HEK293 (cell line): ENCODE data around the gene SH2B3.

Experiments
- CTCF ChIA-PET: fragments of 350-600 bp; formaldehyde crosslinking; extraction: SDS; loops from one replicate; lab custom pipeline; 2021; ENCODE audit warnings: antibody characterized with exemption; lab: Yijun Ruan, JAX
- POLR2A ChIA-PET: fragments of 300-600 bp; formaldehyde crosslinking; extraction: SDS; loops from one replicate; lab custom pipeline; 2020; ENCODE audit warnings: antibody characterized with exemption, inconsistent platforms; lab: Yijun Ruan, JAX
- H3K27ac ChIP-seq: fragments of 200-500 bp; sonication (Bioruptor generic); 2 replicates; pipeline ENCODE4 v1.5.1; 2014; ENCODE audit warnings: low read depth, low read length, control low read depth, inconsistent platforms; ENCODE audit errors: extremely low read depth
- H3K36me3 ChIP-seq, 2 experiments: fragments of 200-500 bp in 1 of 2; sonication (Bioruptor generic) in 1 of 2; 1 replicate in 1 of 2; 2 replicates in 1 of 2; pipeline ENCODE4 v1.5.1; 2014 to 2017; ENCODE audit warnings: inconsistent platforms in 2 of 2, low read length in 2 of 2; ENCODE audit not compliant: control insufficient read depth in 2 of 2, insufficient read depth in 1 of 2
- H3K4me1 ChIP-seq: fragments of 200-500 bp; sonication (Bioruptor generic); 2 replicates; pipeline ENCODE4 v1.5.1; 2014; ENCODE audit warnings: mild to moderate bottlenecking, low read length, inconsistent platforms; ENCODE audit not compliant: control insufficient read depth, insufficient read depth
- H3K4me3 ChIP-seq: 2 replicates; pipeline ENCODE4 v1.5.1; 2011; ENCODE audit warnings: low read depth, mild to moderate bottlenecking, control low read depth, low read length, moderate library complexity
- H3K9me3 ChIP-seq: fragments of 200-500 bp; sonication (Bioruptor generic); 2 replicates; pipeline ENCODE4 v1.5.1; 2014; ENCODE audit warnings: low read depth, low read length, inconsistent platforms; ENCODE audit not compliant: control insufficient read depth, insufficient read depth
- GLI4 ChIP-seq: fragments of 450-650 bp; formaldehyde crosslinking; IDR thresholded peaks from 2 replicates; pipeline ENCODE4 v1.5.1; 2016; ENCODE audit warnings: missing biosample characterization, missing genetic modification characterization
- HOXD13 ChIP-seq: sonication (generic); formaldehyde crosslinking; IDR thresholded peaks from 2 replicates; pipeline ENCODE4 v1.8.0; 2022; ENCODE audit warnings: missing genetic modification reagents, borderline replicate concordance
- KLF1 ChIP-seq: fragments of 450-650 bp; formaldehyde crosslinking; IDR thresholded peaks from 2 replicates; pipeline ENCODE4 v1.5.1; 2016; ENCODE audit warnings: missing biosample characterization, missing genetic modification characterization
- WT1 ChIP-seq: fragments of 450-650 bp; formaldehyde crosslinking; IDR thresholded peaks from 2 replicates; pipeline ENCODE4 v1.5.1; 2016; ENCODE audit warnings: missing biosample characterization, missing genetic modification characterization
- ZEB2 ChIP-seq: fragments of 450-650 bp; formaldehyde crosslinking; IDR thresholded peaks from 2 replicates; pipeline ENCODE4 v1.5.1; 2016; ENCODE audit warnings: missing biosample characterization, missing genetic modification characterization
- ZNF112 ChIP-seq: fragments of 450-650 bp; formaldehyde crosslinking; IDR thresholded peaks from 2 replicates; pipeline ENCODE4 v1.5.0; 2017; ENCODE audit warnings: missing biosample characterization, missing genetic modification characterization
- ZNF146 ChIP-seq: fragments of 450-650 bp; formaldehyde crosslinking; IDR thresholded peaks from 2 replicates; pipeline ENCODE4 v1.5.1; 2016; ENCODE audit warnings: missing biosample characterization, missing genetic modification characterization
- ZNF211 ChIP-seq: fragments of 450-650 bp; formaldehyde crosslinking; IDR thresholded peaks from 2 replicates; pipeline ENCODE4 v1.5.1; 2016; ENCODE audit warnings: low read depth, missing biosample characterization, missing genetic modification characterization
- ZNF221 ChIP-seq: fragments of 450-650 bp; formaldehyde crosslinking; IDR thresholded peaks from 2 replicates; pipeline ENCODE4 v1.5.1; 2017; ENCODE audit warnings: missing biosample characterization, missing genetic modification characterization, borderline replicate concordance
- ZNF324 ChIP-seq: fragments of 450-650 bp; formaldehyde crosslinking; IDR thresholded peaks from 2 replicates; pipeline ENCODE4 v1.5.1; 2016; ENCODE audit warnings: missing biosample characterization, missing genetic modification characterization
- ZNF391 ChIP-seq: fragments of 450-650 bp; formaldehyde crosslinking; IDR thresholded peaks from 2 replicates; pipeline ENCODE4 v1.5.1; 2016; ENCODE audit warnings: low read depth, missing biosample characterization, missing genetic modification characterization, borderline replicate concordance
- ZNF426 ChIP-seq: fragments of 450-650 bp; formaldehyde crosslinking; IDR thresholded peaks from 2 replicates; pipeline ENCODE4 v1.5.1; 2017; ENCODE audit warnings: missing biosample characterization, missing genetic modification characterization, mild to moderate bottlenecking, inconsistent platforms, moderate library complexity
- ZNF473 ChIP-seq: fragments of 450-650 bp; formaldehyde crosslinking; IDR thresholded peaks from 2 replicates; pipeline ENCODE4 v1.5.1; 2017; ENCODE audit warnings: missing biosample characterization, missing genetic modification characterization
- ZNF513 ChIP-seq: fragments of 450-650 bp; IDR thresholded peaks from 2 replicates; pipeline ENCODE4 v1.5.1; 2018; ENCODE audit warnings: missing biosample characterization, missing genetic modification characterization
- ZNF555 ChIP-seq: fragments of 450-650 bp; formaldehyde crosslinking; conservative IDR thresholded peaks from 2 replicates; pipeline ENCODE4 v1.5.1; 2017; ENCODE audit warnings: missing biosample characterization, mild to moderate bottlenecking, missing genetic modification characterization, inconsistent platforms
- ZNF610 ChIP-seq: fragments of 450-650 bp; formaldehyde crosslinking; IDR thresholded peaks from 2 replicates; pipeline ENCODE4 v1.5.1; 2016; ENCODE audit warnings: missing biosample characterization, missing genetic modification characterization, borderline replicate concordance
- ZNF623 ChIP-seq: fragments of 450-650 bp; formaldehyde crosslinking; IDR thresholded peaks from 2 replicates; pipeline ENCODE4 v1.5.1; 2016; ENCODE audit warnings: missing biosample characterization, missing genetic modification characterization
- ZNF76 ChIP-seq: fragments of 450-650 bp; formaldehyde crosslinking; IDR thresholded peaks from 2 replicates; pipeline ENCODE4; 2016; ENCODE audit warnings: low read depth, missing biosample characterization, missing genetic modification characterization, borderline replicate concordance
- ZNF777 ChIP-seq: fragments of 450-650 bp; formaldehyde crosslinking; IDR thresholded peaks from 2 replicates; pipeline ENCODE4 v1.5.1; 2017; ENCODE audit warnings: missing biosample characterization, missing genetic modification characterization, borderline replicate concordance
- TF ChIP-seq, protein P1 (sequence below): sonication (generic); formaldehyde crosslinking; IDR thresholded peaks from 2 replicates; pipeline ENCODE4 v1.8.1; 2022; ENCODE audit warnings: mild to moderate bottlenecking, moderate library complexity, missing genetic modification reagents
- TF ChIP-seq, protein P2 (sequence below): fragments of 450-650 bp; IDR thresholded peaks from 2 replicates; pipeline ENCODE4 v1.5.1; 2018; ENCODE audit warnings: missing biosample characterization, mild to moderate bottlenecking, missing genetic modification characterization
- TF ChIP-seq, protein P3 (sequence below): fragments of 450-650 bp; formaldehyde crosslinking; IDR thresholded peaks from 2 replicates; pipeline ENCODE4 v1.5.1; 2016; ENCODE audit warnings: missing biosample characterization, missing genetic modification characterization
- TF ChIP-seq, protein P4 (sequence below): fragments of 450-650 bp; formaldehyde crosslinking; IDR thresholded peaks from 2 replicates; pipeline ENCODE4 v1.5.1; 2016; ENCODE audit warnings: missing biosample characterization, missing genetic modification characterization

The SH2B3 gene

DNA sequence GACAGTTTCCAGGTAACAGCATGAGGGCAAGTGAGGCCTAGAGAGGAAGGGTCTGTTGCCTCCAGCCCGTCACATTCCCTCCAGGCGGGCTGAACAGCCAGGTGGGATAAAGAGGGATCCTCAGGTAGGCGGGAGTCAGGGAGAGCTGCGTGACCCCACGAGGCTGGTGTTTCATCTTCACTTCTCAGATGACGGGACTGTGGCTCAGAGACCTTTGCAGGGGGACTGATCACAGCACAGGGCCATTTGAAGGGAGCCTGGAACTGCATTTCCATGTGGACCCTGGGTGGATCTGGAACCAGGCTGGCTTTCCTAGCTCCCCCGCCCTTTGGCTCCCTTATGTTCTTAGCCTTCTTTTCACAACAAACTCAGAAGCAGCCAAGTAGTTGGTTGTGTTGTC lies 37.4 kb downstream of the SH2B3 start:
- ChIA-PET POLR2A (interaction anchor here (1.3 kb wide), 1 partner anchor 15 kb away, joined by 3 read pairs; no protein-coding TSS in a partner anchor), CTCF (interaction anchor here (0.6 to 3.1 kb wide), 3 partner anchors 8 to 46 kb away, joined by 4 to 15 read pairs (median 9); no protein-coding TSS in a partner anchor)
- H3K36me3 ChIP-seq = peaks cover 0 to 66% of the 10 kb centered on the region in 2 experiments; a peak in 2 of 3 replicates
- TF ChIP-seq ZNF76 (tag by site-specific recombination) (no peak), ZNF221 (tag by site-specific recombination) (no peak), ZNF513 (tag by site-specific recombination) (no peak), ZNF211 (no peak), ZNF610 (no peak), ZNF777 (no peak), ZNF146 (tag by site-specific recombination) (no peak), HOXD13 (CRISPR knock-in tag) (no peak), GLI4 (no peak), KLF1 (tag by site-specific recombination) (no peak), ZNF112 (tag by site-specific recombination) (no peak), ZNF391 (tag by site-specific recombination) (no peak), ZNF324 (tag by site-specific recombination) (no peak), ZNF555 (no peak), ZEB2 (tag by site-specific recombination) (no peak)
- TF ChIP-seq, protein P1, sequence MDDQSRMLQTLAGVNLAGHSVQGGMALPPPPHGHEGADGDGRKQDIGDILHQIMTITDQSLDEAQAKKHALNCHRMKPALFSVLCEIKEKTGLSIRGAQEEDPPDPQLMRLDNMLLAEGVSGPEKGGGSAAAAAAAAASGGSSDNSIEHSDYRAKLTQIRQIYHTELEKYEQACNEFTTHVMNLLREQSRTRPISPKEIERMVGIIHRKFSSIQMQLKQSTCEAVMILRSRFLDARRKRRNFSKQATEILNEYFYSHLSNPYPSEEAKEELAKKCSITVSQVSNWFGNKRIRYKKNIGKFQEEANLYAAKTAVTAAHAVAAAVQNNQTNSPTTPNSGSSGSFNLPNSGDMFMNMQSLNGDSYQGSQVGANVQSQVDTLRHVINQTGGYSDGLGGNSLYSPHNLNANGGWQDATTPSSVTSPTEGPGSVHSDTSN (CRISPR knock-in tag) = no peak
- TF ChIP-seq, protein P2, sequence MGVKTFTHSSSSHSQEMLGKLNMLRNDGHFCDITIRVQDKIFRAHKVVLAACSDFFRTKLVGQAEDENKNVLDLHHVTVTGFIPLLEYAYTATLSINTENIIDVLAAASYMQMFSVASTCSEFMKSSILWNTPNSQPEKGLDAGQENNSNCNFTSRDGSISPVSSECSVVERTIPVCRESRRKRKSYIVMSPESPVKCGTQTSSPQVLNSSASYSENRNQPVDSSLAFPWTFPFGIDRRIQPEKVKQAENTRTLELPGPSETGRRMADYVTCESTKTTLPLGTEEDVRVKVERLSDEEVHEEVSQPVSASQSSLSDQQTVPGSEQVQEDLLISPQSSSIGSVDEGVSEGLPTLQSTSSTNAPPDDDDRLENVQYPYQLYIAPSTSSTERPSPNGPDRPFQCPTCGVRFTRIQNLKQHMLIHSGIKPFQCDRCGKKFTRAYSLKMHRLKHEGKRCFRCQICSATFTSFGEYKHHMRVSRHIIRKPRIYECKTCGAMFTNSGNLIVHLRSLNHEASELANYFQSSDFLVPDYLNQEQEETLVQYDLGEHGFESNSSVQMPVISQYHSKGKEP (tag by site-specific recombination) = no peak
- TF ChIP-seq, protein P3, sequence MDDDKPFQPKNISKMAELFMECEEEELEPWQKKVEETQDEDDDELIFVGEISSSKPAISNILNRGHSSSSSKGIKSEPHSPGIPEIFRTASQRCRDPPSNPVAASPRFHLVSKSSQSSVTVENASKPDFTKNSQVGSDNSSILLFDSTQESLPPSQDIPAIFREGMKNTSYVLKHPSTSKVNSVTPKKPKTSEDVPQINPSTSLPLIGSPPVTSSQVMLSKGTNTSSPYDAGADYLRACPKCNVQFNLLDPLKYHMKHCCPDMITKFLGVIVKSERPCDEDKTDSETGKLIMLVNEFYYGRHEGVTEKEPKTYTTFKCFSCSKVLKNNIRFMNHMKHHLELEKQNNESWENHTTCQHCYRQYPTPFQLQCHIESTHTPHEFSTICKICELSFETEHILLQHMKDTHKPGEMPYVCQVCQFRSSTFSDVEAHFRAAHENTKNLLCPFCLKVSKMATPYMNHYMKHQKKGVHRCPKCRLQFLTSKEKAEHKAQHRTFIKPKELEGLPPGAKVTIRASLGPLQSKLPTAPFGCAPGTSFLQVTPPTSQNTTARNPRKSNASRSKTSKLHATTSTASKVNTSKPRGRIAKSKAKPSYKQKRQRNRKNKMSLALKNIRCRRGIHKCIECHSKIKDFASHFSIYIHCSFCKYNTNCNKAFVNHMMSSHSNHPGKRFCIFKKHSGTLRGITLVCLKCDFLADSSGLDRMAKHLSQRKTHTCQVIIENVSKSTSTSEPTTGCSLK (tag by site-specific recombination) = no peak
- no peak overlapping the region for H3K4me3 ChIP-seq
- H3K4me1 ChIP-seq = peaks cover 9% of the 10 kb centered on the region; the same call in 1 of the 2 replicates
- no peaks in the 10 kb centered on the region for H3K9me3 ChIP-seq
- H3K27ac ChIP-seq = 0 out of 2 replicates have a peak overlapping the region, but pooled peaks have one; percentile 9

DNA sequence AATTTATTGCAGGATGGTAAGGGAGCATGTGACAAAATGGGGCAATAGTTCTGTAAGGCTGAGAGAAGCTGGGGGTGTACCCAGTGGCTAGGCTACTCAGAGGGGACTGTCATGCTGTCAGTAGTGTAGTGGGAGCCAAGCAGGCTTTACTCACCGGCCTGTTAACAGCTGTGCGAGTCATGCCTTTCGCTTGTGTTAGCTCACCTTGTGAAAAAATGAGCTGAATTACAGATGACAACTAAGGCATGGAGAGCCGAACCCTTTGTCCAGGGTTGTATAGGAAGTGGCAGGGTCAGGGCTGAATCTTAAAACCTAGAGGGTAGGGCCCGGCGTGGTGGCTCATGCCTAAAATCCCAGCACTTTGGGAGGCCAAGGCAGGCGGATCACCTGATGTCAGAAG lies 37.9 kb downstream of the SH2B3 start:
- ChIA-PET POLR2A (no interaction called here), CTCF (interaction anchor here (0.6 to 3.2 kb wide), 3 partner anchors 8 to 47 kb away, joined by 4 to 16 read pairs (median 9); no protein-coding TSS in a partner anchor)
- peaks cover 4% of the 10 kb centered on the region; the same call in 1 of the 2 replicates for H3K4me1 ChIP-seq
- H3K9me3 ChIP-seq = no peaks in the 10 kb centered on the region
- no peak overlapping the region for H3K4me3 ChIP-seq
- no peak for TF ChIP-seq ZNF513 (tag by site-specific recombination)
- TF ChIP-seq WT1 (tag by site-specific recombination) = no peak
- TF ChIP-seq, protein P4, sequence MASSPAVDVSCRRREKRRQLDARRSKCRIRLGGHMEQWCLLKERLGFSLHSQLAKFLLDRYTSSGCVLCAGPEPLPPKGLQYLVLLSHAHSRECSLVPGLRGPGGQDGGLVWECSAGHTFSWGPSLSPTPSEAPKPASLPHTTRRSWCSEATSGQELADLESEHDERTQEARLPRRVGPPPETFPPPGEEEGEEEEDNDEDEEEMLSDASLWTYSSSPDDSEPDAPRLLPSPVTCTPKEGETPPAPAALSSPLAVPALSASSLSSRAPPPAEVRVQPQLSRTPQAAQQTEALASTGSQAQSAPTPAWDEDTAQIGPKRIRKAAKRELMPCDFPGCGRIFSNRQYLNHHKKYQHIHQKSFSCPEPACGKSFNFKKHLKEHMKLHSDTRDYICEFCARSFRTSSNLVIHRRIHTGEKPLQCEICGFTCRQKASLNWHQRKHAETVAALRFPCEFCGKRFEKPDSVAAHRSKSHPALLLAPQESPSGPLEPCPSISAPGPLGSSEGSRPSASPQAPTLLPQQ (tag by site-specific recombination) = no peak
- no peak for TF ChIP-seq ZNF623 (tag by site-specific recombination)
- TF ChIP-seq ZNF426 = no peak
- TF ChIP-seq ZNF473 (tag by site-specific recombination) = no peak
- TF ChIP-seq, all 188 proteins: peak for 0
- Histone ChIP-seq H3K36me3 (peaks cover 0 to 71% of the 10 kb centered on the region in 2 experiments; a peak in 2 of 3 replicates), H3K27ac (no peak overlapping the region)
